Astrocyte (in vitro differentiated cells and primary cell): ENCODE results near the gene NR3C1. TPM values are rescaled to one million over a fixed set of nuclear protein-coding genes. Genes with fewer than 3 reads are reported as not detected.

Source experiments
- DNase-seq: peaks from one replicate; pipeline ENCODE4 v3.0.0-alpha.2; 2010; ENCODE audit warnings: low read depth
- FAIRE-seq: peaks from 2 replicates; lab custom pipeline; 2011; peaks lifted over from hg19 to GRCh38; lab: Jason Lieb, UNC
- H2AFZ ChIP-seq: 2 replicates; pipeline ENCODE4 v1.6.0; 2012; ENCODE audit warnings: low read depth, low read length, inconsistent platforms
- H3K27ac ChIP-seq: 2 replicates; pipeline ENCODE4 v1.5.1; 2011; ENCODE audit warnings: low read depth, low read length, inconsistent platforms
- H3K27me3 ChIP-seq: 2 replicates; pipeline ENCODE4 v1.6.0; 2011; ENCODE audit warnings: low read length, inconsistent platforms; ENCODE audit not compliant: insufficient read depth
- H3K36me3 ChIP-seq: 2 replicates; pipeline ENCODE4 v1.5.1; 2011; ENCODE audit warnings: low read length, inconsistent platforms; ENCODE audit not compliant: insufficient read depth
- H3K4me1 ChIP-seq: 2 replicates; pipeline ENCODE4 v1.5.1; 2011; ENCODE audit warnings: low read length, inconsistent platforms; ENCODE audit not compliant: insufficient read depth
- H3K4me2 ChIP-seq: 2 replicates; pipeline ENCODE4 v1.6.0; 2012; ENCODE audit warnings: low read length, inconsistent platforms
- H3K4me3 ChIP-seq: 2 replicates; pipeline ENCODE4 v1.5.1; 2011; ENCODE audit warnings: low read depth, mild to moderate bottlenecking, low read length, inconsistent platforms; ENCODE audit not compliant: insufficient read depth
- H3K79me2 ChIP-seq: 2 replicates; pipeline ENCODE4 v1.6.0; 2012; ENCODE audit warnings: mild to moderate bottlenecking, low read length, inconsistent platforms; ENCODE audit not compliant: insufficient read depth
- H3K9ac ChIP-seq: 2 replicates; pipeline ENCODE4 v1.6.0; 2012; ENCODE audit warnings: mild to moderate bottlenecking, low read length, inconsistent platforms
- H3K9me3 ChIP-seq: 2 replicates; pipeline ENCODE4 v1.5.1; 2012; ENCODE audit warnings: low read depth, mild to moderate bottlenecking, low read length, inconsistent platforms; ENCODE audit not compliant: insufficient read depth
- H4K20me1 ChIP-seq: 2 replicates; pipeline ENCODE4 v1.6.0; 2012; ENCODE audit warnings: low read length, inconsistent platforms; ENCODE audit not compliant: insufficient read depth
- H3K27ac Mint-ChIP-seq: one replicate; pipeline ENCODE4 v1.8.0; 2021; ENCODE audit warnings: mild to moderate bottlenecking, mixed read lengths; ENCODE audit not compliant: unreplicated experiment
- H3K27me3 Mint-ChIP-seq: one replicate; pipeline ENCODE4 v1.8.0; 2021; ENCODE audit warnings: low read depth, mixed read lengths; ENCODE audit not compliant: unreplicated experiment
- H3K36me3 Mint-ChIP-seq: one replicate; pipeline ENCODE4 v1.8.0; 2021; ENCODE audit warnings: low read depth, mixed read lengths; ENCODE audit not compliant: unreplicated experiment
- H3K4me1 Mint-ChIP-seq: one replicate; pipeline ENCODE4 v1.8.0; 2021; ENCODE audit warnings: low read depth, mixed read lengths; ENCODE audit not compliant: unreplicated experiment
- H3K4me3 Mint-ChIP-seq: one replicate; pipeline ENCODE4 v1.8.0; 2021; ENCODE audit warnings: mild to moderate bottlenecking, moderate library complexity, mixed read lengths; ENCODE audit not compliant: unreplicated experiment
- H3K9me3 Mint-ChIP-seq: one replicate; pipeline ENCODE4 v1.8.0; 2021; ENCODE audit warnings: mild to moderate bottlenecking, mixed read lengths; ENCODE audit not compliant: unreplicated experiment
- EZH2 ChIP-seq: IDR thresholded peaks from 2 replicates; pipeline ENCODE4 v1.6.1; 2012; ENCODE audit warnings: mild to moderate bottlenecking, low read length, inconsistent platforms; ENCODE audit not compliant: insufficient read depth
- total RNA-seq: library from RNA; stranded (reverse); gene quantifications from 2 replicates; pipeline ENCODE4 v1.2.1, GENCODE V29; 2021
- TF ChIP-seq, protein P1 (sequence below): IDR thresholded peaks from 2 replicates; pipeline ENCODE4 v1.5.1; 2011; ENCODE audit warnings: low read depth, mild to moderate bottlenecking, inconsistent platforms, low read length, moderate library complexity; ENCODE audit not compliant: insufficient read depth

Gene NR3C1
- total RNA-seq, 1 donor from 2014 or later: 35.4 TPM

DNA sequence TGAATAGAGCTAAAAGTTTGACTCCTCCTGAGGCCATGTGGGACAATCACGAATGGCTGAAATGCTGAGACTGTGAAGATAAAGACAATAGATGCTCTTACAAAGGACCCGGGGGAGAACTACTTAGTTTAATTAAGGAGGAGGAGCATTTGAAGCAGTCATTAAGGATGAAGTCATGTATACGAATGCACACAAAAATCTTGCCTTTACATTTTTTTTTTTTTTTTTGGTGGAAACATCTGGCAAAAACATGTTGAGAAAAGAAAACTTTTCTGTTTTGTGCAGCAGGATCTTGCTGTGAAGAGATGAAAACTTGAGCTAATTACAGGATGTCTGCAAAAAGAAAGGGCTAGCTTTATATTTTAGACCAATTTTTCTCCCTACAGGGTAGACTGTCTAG is 42.3 kb upstream of the NR3C1 start:
- H4K20me1 ChIP-seq: no peaks in the 10 kb centered on the region
- H2AFZ ChIP-seq: no peak overlapping the region
- H3K4me1 Mint-ChIP-seq: no peaks in the 10 kb centered on the region
- no peak overlapping the region for H3K27ac Mint-ChIP-seq
- no peak overlapping the region for H3K27ac ChIP-seq
- no peaks in the 10 kb centered on the region for H3K36me3 Mint-ChIP-seq
- H3K4me3 ChIP-seq: no peak overlapping the region
- no peak overlapping the region for H3K4me2 ChIP-seq
- no peaks in the 10 kb centered on the region for H3K27me3 Mint-ChIP-seq
- H3K36me3 ChIP-seq: no peaks in the 10 kb centered on the region
- no peaks in the 10 kb centered on the region for H3K9me3 ChIP-seq
- no peak overlapping the region for H3K9ac ChIP-seq
- TF ChIP-seq, protein P1, sequence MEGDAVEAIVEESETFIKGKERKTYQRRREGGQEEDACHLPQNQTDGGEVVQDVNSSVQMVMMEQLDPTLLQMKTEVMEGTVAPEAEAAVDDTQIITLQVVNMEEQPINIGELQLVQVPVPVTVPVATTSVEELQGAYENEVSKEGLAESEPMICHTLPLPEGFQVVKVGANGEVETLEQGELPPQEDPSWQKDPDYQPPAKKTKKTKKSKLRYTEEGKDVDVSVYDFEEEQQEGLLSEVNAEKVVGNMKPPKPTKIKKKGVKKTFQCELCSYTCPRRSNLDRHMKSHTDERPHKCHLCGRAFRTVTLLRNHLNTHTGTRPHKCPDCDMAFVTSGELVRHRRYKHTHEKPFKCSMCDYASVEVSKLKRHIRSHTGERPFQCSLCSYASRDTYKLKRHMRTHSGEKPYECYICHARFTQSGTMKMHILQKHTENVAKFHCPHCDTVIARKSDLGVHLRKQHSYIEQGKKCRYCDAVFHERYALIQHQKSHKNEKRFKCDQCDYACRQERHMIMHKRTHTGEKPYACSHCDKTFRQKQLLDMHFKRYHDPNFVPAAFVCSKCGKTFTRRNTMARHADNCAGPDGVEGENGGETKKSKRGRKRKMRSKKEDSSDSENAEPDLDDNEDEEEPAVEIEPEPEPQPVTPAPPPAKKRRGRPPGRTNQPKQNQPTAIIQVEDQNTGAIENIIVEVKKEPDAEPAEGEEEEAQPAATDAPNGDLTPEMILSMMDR: no peak
- TF ChIP-seq EZH2: no peak
- no peak for DNase-seq
- no peaks in the 10 kb centered on the region for H3K79me2 ChIP-seq
- no peaks in the 10 kb centered on the region for H3K4me1 ChIP-seq
- no peak overlapping the region for H3K4me3 Mint-ChIP-seq
- H3K9me3 Mint-ChIP-seq: no peaks in the 10 kb centered on the region
- FAIRE-seq: no peak
- H3K27me3 ChIP-seq: no peaks in the 10 kb centered on the region

- Histone ChIP-seq H4K20me1 (no peaks in the 10 kb centered on the region), H2AFZ (no peak overlapping the region), H3K9me3 (no peaks in the 10 kb centered on the region), H3K4me2 (no peak overlapping the region), H3K4me1 (no peaks in the 10 kb centered on the region), H3K27me3 (no peaks in the 10 kb centered on the region), H3K79me2 (no peaks in the 10 kb centered on the region), H3K4me3 (no peak overlapping the region), H3K27ac (no peak overlapping the region), H3K36me3 (no peaks in the 10 kb centered on the region), H3K9ac (no peak overlapping the region)
- Mint-ChIP-seq H3K4me1 (no peaks in the 10 kb centered on the region), H3K36me3 (no peaks in the 10 kb centered on the region), H3K27me3 (no peaks in the 10 kb centered on the region), H3K9me3 (no peaks in the 10 kb centered on the region), H3K27ac (no peak overlapping the region), H3K4me3 (no peak overlapping the region)
- FAIRE-seq (no peak), DNase-seq (no peak)
- no peak for TF ChIP-seq EZH2
- TF ChIP-seq, protein P1: no peak
Measured at GRCh38 chr5:143443330-143443729, 39.8 kb upstream of the NR3C1 start.

GRCh38 chr5:143442385-143442784 is 38.9 kb upstream of the NR3C1 start:
- no peak overlapping the region for H3K27ac Mint-ChIP-seq
- no peaks in the 10 kb centered on the region for H3K9me3 ChIP-seq
- H3K4me3 ChIP-seq: no peak overlapping the region
- no peak overlapping the region for H3K9ac ChIP-seq
- no peaks in the 10 kb centered on the region for H3K4me1 ChIP-seq
- no peaks in the 10 kb centered on the region for H3K36me3 Mint-ChIP-seq
- no peak overlapping the region for H3K4me2 ChIP-seq
- H3K27me3 ChIP-seq: no peaks in the 10 kb centered on the region
- TF ChIP-seq, protein P1: no peak
- no peak for TF ChIP-seq EZH2
- no peak overlapping the region for H3K27ac ChIP-seq
- no peaks in the 10 kb centered on the region for H3K9me3 Mint-ChIP-seq
- H2AFZ ChIP-seq: no peak overlapping the region
- H3K27me3 Mint-ChIP-seq: no peaks in the 10 kb centered on the region
- no peak overlapping the region for H3K4me3 Mint-ChIP-seq
- peaks cover 7% of the 10 kb centered on the region for H3K4me1 Mint-ChIP-seq
- DNase-seq: no peak
- peak; percentile 62 for FAIRE-seq
- no peaks in the 10 kb centered on the region for H3K36me3 ChIP-seq
- H3K79me2 ChIP-seq: no peaks in the 10 kb centered on the region
- no peaks in the 10 kb centered on the region for H4K20me1 ChIP-seq
